KOPT-K1 (cell line): Measurements from ENCODE around the gene PARD3.

Source experiments
- H3K27ac ChIP-seq: fragments of 200-600 bp; sonication (generic); 2 replicates; pipeline ENCODE4 v1.5.1; 2016; ENCODE audit warnings: antibody characterized with exemption, mild to moderate bottlenecking, low read depth, low read length; ENCODE audit not compliant: poor library complexity, severe bottlenecking
- H3K36me3 ChIP-seq: fragments of 200-600 bp; sonication (generic); 2 replicates; pipeline ENCODE4 v1.5.1; 2017; ENCODE audit warnings: antibody characterized with exemption, mild to moderate bottlenecking, low read length, moderate library complexity; ENCODE audit not compliant: insufficient read depth
- H3K9me3 ChIP-seq: fragments of 200-600 bp; sonication (generic); 2 replicates; pipeline ENCODE4 v1.5.1; 2017; ENCODE audit warnings: antibody characterized with exemption, low read length, mild to moderate bottlenecking; ENCODE audit not compliant: insufficient read depth, poor library complexity, severe bottlenecking

The PARD3 gene

GRCh38 chr10:34191406-34191805, 623.7 kb downstream of the PARD3 start:
- Histone ChIP-seq H3K9me3 (no peaks in the 10 kb centered on the region), H3K27ac (no peak overlapping the region), H3K36me3 (no peaks in the 10 kb centered on the region)

GRCh38 chr10:34190580-34190979, 624.5 kb downstream of the PARD3 start:
- Histone ChIP-seq H3K36me3 (no peaks in the 10 kb centered on the region), H3K27ac (no peak overlapping the region), H3K9me3 (no peaks in the 10 kb centered on the region)

- Histone ChIP-seq H3K36me3 (no peaks in the 10 kb centered on the region), H3K27ac (no peak overlapping the region), H3K9me3 (no peaks in the 10 kb centered on the region)
These were observed 625.3 kb downstream of the PARD3 start for GRCh38 chr10:34189830-34190229.

GRCh38 chr10:34188221-34188620, 626.9 kb downstream of the PARD3 start:
- H3K27ac ChIP-seq: no peak overlapping the region
- no peaks in the 10 kb centered on the region for H3K9me3 ChIP-seq
- H3K36me3 ChIP-seq: no peaks in the 10 kb centered on the region

GRCh38 chr10:34187201-34187600, 627.9 kb downstream of the PARD3 start:
- H3K9me3 ChIP-seq: no peaks in the 10 kb centered on the region
- H3K36me3 ChIP-seq: no peaks in the 10 kb centered on the region
- no peak overlapping the region for H3K27ac ChIP-seq

- no peak overlapping the region for H3K27ac ChIP-seq
- no peaks in the 10 kb centered on the region for H3K9me3 ChIP-seq
These were observed 628.4 kb downstream of the PARD3 start for GRCh38 chr10:34186745-34187144.

GRCh38 chr10:34185998-34186397, 629.1 kb downstream of the PARD3 start:
- no peaks in the 10 kb centered on the region for H3K36me3 ChIP-seq
- H3K9me3 ChIP-seq: no peaks in the 10 kb centered on the region
- no peak overlapping the region for H3K27ac ChIP-seq

More at GRCh38 chr10:34186745-34187144, 628.4 kb downstream of the PARD3 start:
- H3K36me3 ChIP-seq: no peaks in the 10 kb centered on the region

DNA sequence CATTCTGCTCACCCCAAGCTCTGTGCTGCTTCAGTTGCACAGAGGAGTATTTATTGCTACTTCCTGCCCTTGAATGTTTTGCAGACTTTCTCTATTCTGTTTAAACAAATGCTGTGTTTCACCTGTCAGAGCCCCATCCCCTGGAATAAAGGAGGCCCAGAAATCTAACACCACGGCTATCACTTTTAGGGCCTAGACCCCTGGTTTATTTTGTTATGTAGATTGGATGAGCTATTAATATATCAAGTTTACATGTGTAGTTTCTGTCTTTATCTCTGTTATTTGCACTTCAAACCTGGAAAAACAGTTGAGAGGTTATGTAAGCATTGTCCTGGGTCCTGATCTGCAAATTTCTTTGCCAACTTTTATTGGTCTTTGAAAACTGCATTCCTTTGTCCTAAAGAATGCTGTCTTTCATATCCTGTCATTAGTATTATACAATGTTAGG, 630.1 kb downstream of the PARD3 start:
- Histone ChIP-seq H3K27ac (no peak overlapping the region), H3K9me3 (no peaks in the 10 kb centered on the region)

GRCh38 chr10:34184397-34184796, 630.7 kb downstream of the PARD3 start:
- no peaks in the 10 kb centered on the region for H3K36me3 ChIP-seq
- no peak overlapping the region for H3K27ac ChIP-seq
- no peaks in the 10 kb centered on the region for H3K9me3 ChIP-seq

More for the DNA sequence above, 630.1 kb downstream of the PARD3 start:
- H3K36me3 ChIP-seq: no peaks in the 10 kb centered on the region

DNA sequence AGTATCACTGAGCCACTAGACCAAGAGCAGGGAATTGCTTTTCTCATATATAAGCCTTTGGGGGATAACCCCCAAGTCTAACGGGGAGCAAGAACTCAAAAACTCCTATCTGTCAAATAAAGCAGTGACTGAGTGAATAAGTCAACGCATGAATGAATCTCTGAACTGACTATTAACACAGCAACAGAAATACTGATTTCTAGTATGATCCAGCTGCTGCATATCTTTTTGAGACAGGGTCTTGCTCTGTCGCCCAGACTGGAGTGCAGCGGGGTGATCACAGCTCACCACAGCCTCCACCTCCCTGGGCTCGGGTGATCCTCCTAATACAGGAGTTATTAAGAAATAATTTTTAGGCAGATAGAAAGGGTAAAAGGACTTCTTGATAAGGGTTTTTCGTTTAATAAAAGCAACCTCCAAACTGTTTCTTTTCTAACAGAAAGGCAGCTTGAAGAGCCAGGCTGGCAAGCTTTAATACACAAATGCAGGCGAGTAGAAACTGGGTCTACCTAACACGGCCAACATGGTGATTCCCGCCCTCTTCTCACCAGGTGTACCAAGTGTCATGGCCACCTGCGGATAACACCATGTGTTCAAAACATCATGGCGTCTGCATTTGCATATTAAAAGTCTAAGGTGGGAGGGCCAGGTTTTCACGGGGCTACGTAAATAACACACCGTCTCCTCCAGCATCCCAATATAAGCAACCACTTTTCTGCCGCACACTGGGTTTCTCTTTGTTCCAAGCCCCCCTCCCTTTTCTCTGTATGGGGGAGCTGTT, 631.9 kb downstream of the PARD3 start:
- H3K36me3 ChIP-seq: no peaks in the 10 kb centered on the region
- no peak overlapping the region for H3K27ac ChIP-seq
- H3K9me3 ChIP-seq: no peaks in the 10 kb centered on the region

GRCh38 chr10:34181553-34182300, 633.4 kb downstream of the PARD3 start:
- no peaks in the 10 kb centered on the region for H3K9me3 ChIP-seq
- no peak overlapping the region for H3K27ac ChIP-seq
- no peaks in the 10 kb centered on the region for H3K36me3 ChIP-seq

DNA sequence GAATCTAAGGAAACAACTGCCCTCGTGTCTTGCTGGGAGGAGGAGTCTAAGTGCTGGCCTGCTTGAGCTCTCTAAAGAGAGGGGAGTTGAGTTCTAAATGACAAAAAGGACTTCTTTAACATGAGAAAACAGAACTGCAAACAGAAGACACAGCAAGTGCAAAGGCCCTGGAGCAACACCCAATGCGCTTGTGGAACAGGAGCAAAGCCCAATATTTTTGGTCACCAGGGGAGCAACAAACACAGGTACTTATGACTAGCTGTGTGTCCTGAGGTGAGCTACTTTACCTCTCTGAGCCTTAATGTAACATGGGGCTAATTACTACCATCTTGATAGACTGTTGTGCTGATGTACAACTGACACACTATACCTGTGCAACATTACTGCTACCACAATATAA, 634.3 kb downstream of the PARD3 start:
- H3K36me3 ChIP-seq: no peaks in the 10 kb centered on the region
- H3K9me3 ChIP-seq: no peaks in the 10 kb centered on the region
- H3K27ac ChIP-seq: no peak overlapping the region

DNA sequence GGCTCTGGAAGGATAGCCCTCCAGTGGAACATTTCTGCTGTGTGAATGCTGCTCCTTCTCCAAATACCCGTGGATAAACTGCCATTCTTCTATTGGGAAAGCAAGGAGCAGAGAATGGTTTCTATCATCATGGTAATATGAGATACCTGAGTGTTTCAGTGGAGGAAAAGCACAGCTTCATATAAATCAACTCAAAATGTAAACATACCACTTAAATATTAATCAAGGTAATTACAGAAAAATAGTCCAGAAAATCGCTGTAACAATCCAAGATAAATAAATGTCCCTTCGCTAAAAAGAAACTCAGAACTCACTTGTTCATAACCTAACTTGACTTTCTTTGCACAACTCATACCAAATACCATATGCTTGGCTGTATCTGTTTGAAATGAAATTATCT, 635.8 kb downstream of the PARD3 start:
- Histone ChIP-seq H3K36me3 (no peaks in the 10 kb centered on the region), H3K27ac (no peak overlapping the region), H3K9me3 (no peaks in the 10 kb centered on the region)

DNA sequence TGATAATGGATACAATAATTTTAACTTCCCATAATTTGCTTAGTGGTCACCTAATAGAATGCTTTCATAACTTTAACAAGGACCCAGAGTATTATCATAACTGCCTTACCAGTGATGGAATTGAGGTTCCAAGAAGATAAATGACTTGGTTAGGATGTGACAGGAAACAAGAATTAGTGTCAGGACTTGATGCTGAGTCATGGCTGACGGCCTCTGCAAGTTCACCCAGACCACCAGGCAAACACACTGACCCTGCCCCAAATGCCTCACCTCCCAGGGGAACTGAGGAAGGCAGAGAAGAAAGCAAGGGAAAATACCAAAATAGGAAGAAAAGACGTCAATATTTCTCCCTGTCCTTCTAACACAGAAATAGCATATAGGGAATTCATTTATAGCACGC, 636.3 kb downstream of the PARD3 start:
- H3K36me3 ChIP-seq: no peaks in the 10 kb centered on the region
- no peaks in the 10 kb centered on the region for H3K9me3 ChIP-seq
- H3K27ac ChIP-seq: no peak overlapping the region

DNA sequence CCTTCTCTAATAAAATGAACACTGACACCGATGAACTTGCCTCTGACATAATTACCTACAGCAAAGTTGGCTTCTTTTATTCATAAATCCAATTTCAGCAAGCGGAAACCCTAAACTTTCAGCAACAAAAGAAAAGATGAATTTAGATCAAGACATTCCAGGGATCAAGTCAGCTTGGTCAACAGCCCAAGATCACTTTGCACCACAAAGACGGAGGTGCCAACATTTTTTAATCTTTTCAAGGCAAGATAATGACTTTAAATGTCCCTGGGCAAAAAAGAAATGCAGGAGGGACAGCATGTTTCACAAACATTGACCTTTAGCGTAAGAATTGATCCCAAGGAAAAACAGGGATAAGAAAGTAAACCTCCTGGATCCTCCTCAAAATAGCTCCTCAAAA, 636.9 kb downstream of the PARD3 start:
- H3K36me3 ChIP-seq: no peaks in the 10 kb centered on the region
- H3K27ac ChIP-seq: no peak overlapping the region
- no peaks in the 10 kb centered on the region for H3K9me3 ChIP-seq

DNA sequence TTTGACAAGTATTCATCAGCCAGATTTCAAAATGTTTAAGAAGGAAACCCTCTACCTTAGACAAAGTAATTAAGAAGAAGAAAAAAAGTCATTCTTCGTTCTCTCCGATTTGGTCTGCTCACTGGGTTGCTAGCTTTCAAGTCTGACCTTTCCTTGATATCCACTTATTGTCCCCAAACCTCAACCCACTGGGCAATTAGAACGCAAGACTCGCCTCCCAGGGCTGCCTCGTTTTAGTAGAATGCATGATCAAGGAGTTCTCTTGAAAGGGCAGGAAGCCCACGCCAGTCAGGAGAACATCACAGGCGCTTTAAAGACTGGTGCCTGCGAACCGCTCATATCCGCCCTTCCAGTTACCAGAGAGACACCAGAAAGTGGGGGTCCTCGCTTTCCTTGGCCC, 637.7 kb downstream of the PARD3 start:
- H3K9me3 ChIP-seq: no peaks in the 10 kb centered on the region
- H3K36me3 ChIP-seq: no peaks in the 10 kb centered on the region
- H3K27ac ChIP-seq: no peak overlapping the region
